T-helper 1 cell (primary cell): ENCODE results near the gene TOM1L2.
"Not testable (repeated sequence)": the region's sequence is repeated elsewhere in the genome, so short reads cannot be mapped to it uniquely, and the experiment has no call there.

Experiments
- DNase-seq, 5 donors: peaks; one replicate each; pipeline ENCODE4 v3.0.0-alpha.2; 2012 to 2020

The TOM1L2 gene

DNA sequence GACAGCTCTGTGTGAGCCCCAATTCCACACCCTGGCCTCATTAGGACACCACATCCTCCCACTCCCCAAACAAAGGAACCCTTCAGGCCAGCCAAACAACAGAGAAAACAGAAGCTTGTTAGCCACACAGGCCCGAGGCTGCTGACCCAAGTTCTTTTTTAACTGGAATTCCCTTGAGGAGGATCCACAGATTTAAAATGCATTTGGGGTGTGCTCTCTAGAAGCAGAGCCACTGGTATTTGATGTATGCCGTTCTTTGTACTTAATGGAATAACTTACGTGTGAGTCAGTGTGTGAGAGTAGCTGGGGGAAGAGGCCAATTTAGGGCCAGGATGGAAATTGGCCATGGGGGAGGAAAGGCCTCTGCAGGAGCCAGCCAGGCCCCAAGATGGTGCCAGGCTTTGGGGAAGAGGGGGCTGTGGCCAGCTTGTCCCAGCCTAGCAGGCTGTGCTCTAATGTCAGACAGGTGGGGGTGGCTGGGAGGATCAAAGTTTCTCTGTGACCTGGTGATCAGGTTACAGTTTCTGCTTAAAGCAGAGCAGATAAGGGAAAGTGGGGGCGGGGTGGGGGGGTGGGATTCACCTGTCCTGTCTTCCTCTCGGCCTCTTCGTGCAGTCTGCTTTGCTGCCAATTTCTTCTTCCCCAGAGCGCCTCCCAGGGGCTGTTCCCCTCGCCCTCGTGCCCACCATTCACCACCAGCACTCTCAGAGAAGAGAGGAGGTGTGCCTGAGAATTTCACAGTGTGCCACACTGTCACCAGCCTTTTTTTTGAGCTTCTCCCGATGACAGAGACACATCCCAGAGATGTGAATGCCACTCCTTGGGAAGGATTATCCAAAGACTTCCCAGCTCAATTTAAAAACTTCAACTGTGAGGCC is 50.8 kb downstream of the TOM1L2 start:
- DNase-seq, result no peak

DNA sequence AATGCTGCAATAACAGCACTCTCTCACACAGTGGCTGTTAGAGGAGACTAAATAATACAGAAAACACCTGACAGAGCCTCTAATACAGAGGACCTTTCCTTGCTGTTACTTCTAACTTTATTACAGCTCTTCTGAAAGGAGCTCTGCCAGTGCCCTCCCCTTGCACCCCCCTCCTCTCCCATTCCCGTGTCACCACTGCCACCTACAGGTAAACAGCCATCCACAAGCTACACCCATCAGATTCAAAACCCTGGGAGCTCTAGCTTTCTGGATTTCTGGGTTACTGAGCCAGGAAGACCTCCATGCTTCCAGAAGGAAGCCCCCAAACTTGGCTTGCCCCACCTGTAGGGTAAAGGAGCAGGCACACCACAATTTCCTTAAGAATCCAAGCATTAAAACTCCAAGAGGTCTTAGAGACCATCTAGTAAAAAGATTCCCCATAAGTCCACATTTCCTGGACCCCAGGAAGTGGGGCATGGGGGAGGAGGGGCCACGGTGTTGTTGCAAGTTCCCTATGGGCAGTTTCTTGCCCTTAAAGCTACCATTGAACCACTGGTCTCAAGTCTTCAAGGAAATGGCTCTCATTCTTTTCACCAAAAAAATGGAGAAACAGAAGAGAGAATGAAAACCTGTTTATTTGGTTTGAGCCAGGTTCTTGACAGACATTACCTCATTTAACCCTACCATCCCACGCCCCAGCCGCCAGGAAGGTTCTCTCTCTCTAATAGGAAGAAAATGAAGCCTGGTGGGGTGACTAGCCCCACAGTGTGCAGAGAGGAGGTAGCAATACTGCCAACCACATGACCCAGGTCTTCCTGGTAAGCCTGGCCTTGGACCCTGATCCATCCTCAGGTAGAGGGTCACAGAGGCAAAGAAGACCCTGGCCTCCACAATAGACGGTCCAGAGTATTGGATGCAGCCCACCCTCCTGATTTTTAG is 52.8 kb downstream of the TOM1L2 start:
- peak; percentile 21 to 61 (median 41) for DNase-seq

DNA sequence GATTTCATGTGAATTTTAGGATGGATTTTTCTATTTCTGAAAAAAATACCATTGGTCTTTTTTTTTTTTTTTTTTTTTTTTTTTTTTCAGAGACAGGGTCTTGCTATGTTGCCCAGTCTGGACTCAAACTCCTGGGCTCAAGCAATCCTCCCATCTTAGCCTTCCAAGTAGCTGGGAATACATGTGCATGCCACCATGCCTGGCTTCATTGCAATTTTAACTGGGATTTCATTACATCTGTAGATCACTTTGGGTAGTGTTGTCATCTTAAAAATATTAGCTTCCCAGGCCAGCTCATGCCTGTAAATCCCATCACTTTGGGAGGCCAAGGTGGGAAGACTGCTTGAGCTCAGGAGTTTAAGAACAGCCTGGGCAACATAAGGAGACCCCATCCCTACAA is 54.8 kb downstream of the TOM1L2 start:
- no peak for DNase-seq

DNA sequence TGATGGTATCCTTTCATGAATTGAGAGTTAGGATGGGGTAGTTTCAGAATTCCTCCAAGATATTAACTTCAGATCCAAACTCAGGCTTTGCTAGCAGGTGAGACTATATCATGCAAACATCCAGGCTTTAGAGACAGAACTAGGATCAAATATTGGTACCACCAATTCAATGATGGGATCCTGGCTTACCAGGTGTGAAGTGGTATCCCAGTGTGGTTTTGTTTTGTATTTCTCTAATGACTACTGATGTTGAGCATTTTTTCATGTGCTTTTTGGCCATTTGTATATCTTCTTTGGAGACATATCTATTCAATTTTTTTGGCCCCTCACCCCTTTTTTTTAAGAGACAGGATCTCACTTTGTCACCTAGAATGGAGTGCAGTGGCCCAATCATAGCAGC is 57.0 kb downstream of the TOM1L2 start:
- DNase-seq, result no peak

DNA sequence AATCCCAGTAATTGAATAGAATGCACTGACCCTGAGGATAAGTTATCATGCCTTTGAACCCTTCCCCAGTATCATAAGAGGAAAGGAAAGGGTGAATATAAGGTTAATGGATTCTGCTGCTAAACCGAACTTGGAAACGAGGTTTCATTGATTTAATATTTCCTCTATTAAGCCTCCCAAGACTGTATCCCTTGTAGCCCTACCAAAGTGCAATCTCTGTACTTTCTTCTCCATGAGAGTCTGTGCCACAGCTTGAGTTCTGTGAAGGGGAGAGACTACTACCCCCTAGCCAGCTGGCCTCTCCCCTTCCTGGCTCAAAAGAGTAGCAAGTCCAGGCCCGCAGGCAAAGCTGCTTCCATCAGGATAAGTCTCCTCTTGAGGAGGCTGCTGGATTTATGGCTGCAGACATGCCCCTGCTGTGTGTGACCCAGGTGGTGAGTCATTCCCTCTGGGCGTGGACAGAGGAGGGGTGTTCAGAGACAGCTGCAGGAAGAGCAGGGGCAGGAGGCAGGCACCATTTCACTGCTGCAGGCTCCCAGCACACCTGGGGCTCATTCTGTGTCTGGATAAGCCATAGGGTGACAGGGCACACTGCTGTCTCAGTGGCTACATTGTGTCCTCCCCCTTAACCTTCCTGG is 58.4 kb downstream of the TOM1L2 start:
- DNase-seq, result peak in 1 of 5 donors; percentile 28

DNA sequence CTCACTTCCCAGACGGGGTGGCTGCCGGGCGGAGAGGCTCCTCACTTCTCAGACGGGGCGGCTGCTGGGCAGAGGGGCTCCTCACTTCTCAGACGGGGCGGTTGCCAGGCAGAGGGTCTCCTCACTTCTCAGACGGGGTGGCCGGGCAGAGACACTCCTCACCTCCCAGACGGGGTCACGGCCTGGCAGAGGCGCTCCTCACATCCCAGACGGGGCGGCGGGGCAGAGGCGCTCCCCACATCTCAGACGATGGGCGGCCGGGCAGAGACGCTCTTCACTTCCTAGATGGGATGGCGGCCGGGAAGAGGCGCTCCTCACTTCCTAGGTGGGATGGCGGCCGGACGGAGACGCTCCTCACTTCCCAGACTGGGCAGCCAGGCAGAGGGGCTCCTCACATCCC is 59.9 kb downstream of the TOM1L2 start:
- DNase-seq, result not testable (repeated sequence)

DNA sequence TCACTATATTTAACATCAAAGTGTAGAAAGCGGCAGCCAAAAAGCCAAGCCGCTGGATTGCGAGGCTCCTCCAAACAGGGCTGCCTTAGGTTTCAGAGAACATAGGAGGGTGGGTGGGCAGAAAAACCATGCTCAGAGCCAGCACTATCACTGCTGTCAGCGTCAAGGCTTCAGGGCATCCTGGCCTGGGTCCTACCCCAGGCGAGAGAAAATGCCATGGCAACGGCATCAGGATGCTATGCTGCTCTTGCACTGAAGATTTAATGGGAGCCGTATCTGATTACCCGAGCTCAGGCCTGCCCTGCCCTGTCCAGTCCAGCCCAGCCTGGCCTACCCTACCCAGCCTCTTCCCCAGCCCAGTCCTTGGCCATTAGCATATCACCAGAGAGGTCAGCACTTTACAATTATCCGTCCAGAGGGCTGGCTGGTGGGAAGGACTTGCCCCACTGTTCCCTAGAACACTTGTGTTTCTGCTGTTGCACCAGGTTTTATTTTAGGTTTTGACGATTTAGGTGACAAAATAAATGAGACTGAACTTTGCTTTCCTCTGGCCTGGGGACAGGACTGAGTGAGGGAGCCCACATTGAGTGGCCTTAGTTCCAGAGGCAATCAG is 61.1 kb downstream of the TOM1L2 start:
- no peak for DNase-seq

DNA sequence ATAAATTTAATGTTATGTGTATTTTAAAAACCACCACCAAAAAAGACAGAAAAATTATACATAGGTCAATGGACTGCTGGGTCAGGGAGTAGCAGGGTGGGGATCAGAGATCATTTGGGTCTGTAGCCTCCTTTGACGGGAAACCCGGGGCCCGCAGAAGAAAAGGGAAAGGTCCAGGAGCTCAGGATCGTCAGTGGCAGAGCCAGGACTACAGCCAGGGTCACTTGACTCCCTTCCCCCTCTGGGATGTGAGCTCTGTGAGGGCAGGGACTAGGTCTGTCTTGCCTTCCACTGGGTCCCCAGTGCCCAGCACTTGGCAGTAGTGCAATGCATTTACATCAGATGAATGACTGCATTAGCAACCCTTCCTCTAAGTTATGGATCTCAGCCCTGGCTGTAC is 62.1 kb downstream of the TOM1L2 start:
- no peak for DNase-seq

DNA sequence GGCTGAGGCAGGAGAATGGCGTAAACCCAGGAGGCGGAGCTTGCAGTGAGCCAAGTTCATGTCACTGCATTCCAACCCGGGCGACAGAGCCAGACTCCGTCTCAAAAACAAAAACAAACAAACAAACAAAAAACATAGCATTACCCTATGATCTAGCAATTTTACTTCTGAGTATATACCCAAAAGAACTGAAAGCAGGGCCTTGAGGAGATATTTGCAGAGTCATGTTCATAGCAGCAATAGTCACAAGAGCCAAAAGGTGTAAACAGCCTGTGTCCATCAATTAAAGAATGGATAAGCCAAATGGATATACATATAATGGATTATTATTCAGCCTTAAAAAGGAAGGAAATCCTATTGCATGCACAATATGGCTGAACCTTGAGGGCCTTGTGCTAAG is 63.1 kb downstream of the TOM1L2 start:
- DNase-seq, result no peak

DNA sequence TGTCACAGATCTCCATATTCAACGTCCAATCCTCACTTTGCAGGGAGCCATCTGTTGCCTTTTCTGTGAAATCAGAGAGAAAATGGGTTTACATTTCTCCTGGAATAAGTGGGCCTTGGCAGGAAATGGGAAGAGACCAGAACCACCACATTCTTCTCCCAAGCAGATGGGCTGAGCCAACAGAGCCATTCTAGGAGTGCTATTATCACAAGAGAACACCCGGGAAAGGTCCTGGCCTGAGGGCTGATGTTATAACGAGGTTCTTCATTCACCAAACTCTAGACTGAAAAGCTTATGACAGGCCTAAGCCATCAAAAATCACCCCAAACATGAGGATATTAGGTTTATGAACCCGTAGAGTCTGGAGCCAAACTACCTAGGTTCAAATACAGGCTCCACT is 64.7 kb downstream of the TOM1L2 start:
- no peak for DNase-seq

DNA sequence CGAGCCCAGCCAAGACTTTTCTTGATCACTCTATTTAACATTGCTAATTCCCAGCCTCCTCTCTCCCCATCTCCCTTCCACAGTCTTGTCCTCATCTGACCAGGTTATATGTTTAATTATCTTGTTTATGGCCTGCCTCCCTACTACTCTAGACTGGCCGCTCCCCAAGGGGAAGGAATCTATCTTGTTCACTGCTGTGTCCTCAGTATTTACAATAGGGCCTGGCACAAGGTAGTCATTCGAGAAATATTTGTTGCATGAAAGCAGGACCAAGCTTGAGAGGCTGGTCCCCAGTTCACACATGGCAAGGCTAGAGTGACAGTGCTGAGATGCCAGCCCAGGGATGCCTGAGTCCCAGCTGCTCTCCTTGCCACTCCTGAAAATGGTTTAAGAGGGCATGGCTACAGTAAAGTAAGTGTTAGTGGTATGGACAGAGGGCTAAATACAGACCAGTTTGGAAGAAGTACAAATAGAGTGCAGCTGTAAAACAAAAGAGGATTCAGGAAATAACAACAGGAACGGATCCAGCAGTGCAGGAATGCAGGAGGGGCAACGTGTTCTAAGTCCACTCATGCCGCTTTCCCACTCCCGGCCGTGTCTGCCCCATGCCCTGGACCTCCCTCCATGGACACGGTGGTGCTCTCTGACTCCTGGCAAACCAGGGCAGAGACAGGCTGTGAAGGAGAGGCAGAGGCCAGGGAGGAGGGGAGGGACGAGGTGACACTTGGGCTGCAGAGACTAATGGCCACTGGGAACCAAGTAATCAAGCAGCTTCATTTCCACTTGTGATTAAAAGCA is 65.6 kb downstream of the TOM1L2 start:
- no peak for DNase-seq

DNA sequence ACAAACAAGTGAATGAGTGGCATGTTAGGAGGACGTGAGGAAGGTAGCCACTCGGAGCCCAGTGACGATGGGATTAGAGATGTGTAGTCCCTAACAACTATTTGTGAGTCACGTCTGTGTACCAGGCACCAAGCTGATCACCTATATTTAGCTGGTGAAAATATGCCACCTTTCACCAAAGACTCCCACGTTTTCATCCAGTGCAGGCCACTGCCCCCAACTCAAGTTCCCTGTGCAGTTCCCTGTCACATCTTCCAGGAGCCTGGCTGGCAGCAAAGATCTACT is 67.2 kb downstream of the TOM1L2 start:
- DNase-seq, result no peak

DNA sequence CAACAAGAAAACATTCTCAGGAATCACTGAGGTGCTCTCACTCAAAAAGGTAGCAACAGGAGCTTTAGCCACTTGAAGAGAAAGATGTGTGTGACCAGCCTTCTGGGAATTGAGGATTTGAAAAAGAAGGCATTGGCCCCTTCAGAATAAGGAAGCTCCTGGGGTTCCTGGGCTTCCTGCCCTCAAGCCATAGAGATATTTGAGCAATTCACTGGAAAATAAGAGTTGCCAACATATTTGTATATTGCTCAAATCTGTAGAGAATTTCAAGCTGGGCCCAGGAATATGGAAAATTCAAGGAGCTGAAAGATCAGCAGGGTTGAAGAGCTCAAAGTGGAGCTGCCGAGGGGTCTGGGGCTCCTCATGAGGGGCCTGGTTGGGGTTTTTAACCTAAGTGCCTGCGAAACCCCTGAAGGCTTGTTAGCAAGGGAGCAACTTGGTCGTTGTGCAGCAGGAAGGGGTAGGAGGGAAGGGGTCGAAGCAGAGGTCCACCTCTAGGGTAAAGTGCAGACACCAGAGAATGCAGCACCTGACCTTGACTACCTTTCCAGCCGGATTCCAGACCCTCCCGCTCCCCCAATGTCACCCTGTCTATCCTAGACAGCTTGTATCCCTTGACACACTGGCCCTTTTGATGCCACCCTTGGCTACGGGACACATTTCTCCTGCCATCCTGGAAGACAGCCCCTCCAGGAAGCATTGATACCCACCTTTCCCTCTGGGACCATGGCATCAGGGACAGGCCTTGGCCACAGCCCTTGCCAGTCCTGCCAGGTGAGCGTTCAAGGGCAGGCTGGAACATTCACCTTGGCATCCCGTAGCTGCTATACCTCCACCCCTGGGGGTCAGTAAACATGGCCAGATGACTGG is 67.8 kb downstream of the TOM1L2 start:
- DNase-seq, result no peak

DNA sequence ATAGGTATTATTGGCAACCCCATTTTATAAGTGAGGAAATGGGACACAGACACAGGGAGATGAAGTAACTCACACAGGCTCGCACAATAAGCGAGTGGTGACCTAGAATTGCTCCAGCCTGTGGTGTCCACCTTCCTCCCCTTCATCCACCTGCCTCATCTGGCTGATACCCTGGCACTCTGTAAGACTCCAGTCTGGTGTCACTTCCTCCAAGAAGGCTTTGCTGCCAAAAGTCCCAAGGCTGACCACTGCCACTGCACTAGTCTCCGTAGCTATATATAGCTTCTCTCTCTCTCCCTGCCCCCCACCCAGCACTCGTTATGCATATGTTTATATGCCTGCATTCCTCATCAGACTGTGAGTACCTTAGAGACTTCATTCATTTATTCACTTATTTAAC is 69.3 kb downstream of the TOM1L2 start:
- DNase-seq, result no peak

DNA sequence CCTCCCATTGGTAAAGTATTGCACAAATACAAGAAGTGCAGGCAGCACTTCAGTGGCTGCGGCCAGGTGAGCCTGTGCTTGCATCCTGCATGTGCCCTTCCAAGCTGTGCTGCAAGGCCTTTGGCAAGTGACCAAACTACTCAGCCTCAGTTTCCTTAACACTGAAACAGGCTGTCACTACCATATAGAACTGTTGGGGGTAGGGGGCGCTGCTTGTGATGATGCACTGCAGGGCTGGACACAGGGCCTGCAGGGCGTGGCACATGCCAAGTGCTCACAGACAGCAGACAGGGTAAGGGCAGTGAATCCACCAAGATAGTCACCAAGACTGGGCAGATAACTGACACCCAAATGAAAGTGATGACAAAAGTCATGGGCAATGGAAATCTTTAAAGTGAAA is 69.8 kb downstream of the TOM1L2 start:
- DNase-seq, result no peak

DNA sequence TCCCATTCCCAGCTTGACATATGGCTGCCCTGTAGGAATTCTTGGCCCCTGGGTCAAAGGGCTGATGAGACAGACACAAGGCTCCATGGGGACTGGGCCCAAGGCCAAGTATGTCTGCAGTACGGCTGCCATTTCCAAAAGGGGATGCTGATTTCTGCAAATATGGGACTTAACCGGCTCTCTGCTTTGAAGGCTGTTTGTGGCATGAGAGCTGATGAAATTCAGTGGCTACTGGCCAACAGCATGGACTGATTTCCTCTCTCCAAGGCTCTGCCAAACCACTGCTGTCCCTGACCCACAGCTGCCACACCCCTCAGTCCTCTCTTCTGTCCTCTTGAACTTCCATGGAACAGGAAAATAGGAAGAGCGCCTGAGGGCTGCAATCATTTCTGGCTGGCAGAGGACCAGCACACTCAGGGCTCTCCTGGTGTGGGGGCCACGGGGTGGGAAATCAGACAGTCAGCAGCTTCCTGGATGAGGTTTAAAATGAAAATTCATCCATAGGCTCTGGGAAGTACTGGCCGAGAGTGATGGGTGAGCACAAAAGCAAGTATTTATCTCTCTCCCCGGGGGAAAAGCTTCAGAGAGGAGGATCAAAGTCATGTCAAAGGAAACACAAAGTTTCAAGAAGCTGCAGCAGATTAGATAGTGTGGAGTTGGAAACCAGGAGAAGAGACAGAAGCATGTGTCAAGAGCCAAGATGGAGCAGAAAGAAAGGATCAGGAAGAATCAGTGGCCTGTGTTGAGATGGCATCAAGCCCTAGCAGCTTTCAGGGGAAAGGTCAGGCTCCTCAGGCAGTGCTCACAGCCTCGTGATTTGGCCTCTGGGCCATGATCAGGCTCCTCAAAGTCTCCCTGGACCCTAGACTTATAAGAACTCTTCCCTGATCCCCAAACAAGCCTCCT is 71.3 kb downstream of the TOM1L2 start:
- DNase-seq, result no peak

DNA sequence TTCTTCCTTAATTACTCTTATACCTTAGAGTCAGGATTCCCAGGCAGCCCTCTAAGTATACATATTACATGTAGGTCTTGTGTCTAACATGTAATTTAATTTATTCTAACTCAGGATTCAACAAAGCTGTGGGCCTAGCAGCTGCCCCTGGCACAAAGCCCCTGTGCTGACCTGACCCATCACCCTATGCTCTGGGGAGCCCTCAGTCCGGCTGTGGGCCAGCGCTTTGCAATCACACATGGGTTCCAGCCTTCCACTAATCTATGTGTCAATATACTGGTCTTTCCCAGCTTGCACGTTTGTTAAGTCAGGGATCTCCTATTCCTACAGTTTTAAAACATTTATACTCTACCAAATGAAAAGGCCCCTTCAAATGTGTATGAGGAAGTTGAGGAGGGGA is 72.7 kb downstream of the TOM1L2 start:
- DNase-seq, result no peak

DNA sequence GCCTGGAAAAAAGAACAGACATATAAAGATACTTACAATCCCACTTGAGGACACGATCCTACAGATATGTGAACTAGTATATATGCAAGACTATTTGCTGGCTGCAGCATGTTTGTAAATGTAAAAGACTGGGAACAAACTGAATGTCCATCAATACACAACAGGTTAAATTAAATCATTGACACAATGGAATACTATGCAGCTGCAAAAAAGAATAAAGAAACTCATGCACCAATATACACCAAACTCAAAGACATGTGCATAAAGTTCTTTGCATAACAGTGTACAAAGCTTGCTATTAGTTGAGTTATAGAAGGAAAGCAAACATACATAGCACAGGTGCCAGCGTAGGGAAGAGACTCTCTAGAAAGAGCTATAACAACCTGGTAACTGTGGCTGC is 73.5 kb downstream of the TOM1L2 start:
- DNase-seq, result no peak

DNA sequence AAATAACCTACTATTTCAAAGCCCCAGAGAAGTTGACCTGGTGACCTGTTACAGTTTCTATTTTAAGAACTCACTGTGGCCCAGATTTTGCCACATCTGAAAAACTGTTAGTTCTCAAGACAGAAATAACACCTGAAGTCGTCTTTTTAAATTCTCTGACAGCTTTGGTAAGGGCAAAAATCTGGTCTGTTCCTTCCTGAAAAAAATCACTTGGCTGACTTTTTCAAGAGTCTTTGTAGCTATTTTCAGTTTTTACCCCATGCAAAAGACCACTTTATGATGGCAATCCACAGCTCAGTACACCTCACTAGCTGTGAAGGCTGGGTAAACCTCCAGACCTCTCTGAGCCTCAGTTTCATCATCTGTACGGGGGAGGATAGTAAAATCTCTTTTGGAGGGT is 74.8 kb downstream of the TOM1L2 start:
- DNase-seq, result no peak

DNA sequence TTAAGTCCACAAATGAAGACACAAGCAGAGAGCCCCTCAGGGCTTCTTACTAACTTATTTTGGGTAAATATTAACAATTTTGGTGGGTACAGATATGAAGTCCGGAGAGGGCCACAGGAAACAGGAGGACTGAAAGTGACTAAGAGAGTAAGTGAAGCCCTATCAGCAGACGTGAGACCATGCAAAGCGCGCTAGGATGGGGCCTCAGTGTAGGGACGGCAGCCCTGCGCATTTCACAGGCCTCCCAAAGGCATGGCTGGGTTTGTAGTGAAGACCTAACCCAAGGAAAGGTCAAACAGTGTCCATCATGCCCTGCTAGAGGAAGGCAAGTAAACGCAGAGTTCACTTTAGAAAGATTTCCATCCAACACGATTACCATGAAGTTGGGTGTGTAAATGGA is 75.5 kb downstream of the TOM1L2 start:
- no peak for DNase-seq
